ENCODE data around the gene CFAP70.
"Not testable (repeated sequence)": the region's sequence is repeated elsewhere in the genome, so short reads cannot be mapped to it uniquely, and the experiment has no call there.

The CFAP70 gene

DNA sequence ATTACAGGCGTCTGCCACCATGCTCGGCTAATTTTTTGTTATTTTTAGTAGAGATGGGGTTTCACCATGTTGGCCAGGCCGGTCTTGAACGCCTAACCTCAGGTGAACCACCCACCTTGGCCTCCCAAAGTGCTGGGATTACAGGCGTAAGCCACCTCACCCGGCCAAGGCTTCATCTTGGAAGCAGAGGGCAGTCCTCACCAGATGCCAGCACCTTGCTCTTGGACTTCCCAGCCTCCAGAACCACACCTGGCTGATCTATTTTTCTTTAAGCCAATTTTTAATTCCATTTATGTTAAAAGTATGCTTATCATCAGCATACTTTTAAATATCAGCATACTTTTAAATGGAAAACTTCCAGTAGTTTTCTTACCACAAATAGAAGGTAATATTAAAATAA lies 43.0 kb upstream of the CFAP70 start:
- TF ChIP-seq, protein P1, sequence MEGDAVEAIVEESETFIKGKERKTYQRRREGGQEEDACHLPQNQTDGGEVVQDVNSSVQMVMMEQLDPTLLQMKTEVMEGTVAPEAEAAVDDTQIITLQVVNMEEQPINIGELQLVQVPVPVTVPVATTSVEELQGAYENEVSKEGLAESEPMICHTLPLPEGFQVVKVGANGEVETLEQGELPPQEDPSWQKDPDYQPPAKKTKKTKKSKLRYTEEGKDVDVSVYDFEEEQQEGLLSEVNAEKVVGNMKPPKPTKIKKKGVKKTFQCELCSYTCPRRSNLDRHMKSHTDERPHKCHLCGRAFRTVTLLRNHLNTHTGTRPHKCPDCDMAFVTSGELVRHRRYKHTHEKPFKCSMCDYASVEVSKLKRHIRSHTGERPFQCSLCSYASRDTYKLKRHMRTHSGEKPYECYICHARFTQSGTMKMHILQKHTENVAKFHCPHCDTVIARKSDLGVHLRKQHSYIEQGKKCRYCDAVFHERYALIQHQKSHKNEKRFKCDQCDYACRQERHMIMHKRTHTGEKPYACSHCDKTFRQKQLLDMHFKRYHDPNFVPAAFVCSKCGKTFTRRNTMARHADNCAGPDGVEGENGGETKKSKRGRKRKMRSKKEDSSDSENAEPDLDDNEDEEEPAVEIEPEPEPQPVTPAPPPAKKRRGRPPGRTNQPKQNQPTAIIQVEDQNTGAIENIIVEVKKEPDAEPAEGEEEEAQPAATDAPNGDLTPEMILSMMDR (IDR thresholded peaks at IDR 0.05; ENCODE audit: insufficient read depth, low read depth, low read length, missing control alignments): no peak
- no peak overlapping the region for H3K4me3 ChIP-seq (ENCODE audit: low read length)
- no peak for DNase-seq (ENCODE audit: low read depth)

DNA sequence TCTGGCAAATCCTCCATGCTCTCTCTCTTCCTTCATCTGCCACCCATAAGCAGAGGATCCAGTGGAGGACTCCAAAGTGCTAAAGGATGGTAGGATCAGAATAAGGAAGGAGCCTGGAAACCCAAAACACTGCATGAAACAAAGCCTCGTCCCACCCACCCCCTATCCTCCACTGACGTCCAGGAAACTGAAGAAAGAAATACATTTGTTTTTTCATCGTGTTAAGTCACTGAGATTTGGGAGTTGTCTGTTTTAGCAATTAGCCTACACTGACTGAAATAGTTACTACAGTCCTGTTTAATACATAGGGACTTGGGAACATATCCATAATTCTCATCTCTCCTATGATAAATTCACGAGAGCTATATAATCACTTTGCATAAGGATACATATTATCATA lies 40.4 kb upstream of the CFAP70 start:
- no peak for DNase-seq (ENCODE audit: low read depth)
- no peak overlapping the region for H3K4me3 ChIP-seq (ENCODE audit: low read length)
- TF ChIP-seq, protein P1 (IDR thresholded peaks at IDR 0.05; ENCODE audit: insufficient read depth, low read depth, low read length, missing control alignments): no peak

DNA sequence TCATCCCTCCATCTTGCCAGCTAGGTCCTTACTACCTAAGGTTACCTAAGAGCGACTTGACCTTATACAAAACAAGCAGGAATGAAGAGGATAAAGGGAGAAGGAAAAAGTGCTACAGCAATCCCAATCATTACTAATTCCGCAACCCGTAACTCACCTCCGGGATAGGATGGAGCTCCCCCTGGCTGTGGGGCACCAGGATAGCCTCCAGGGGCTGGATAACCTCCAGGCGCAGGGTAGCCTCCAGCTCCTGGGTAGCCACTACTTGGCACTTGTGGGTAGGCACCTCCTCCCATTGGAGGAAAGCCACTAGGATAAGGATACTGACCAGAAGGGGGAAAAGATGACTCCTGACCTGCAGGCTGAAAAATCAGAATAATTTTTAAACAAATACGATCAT lies 39.4 kb upstream of the CFAP70 start:
- TF ChIP-seq, protein P1 (IDR thresholded peaks at IDR 0.05; ENCODE audit: insufficient read depth, low read depth, low read length, missing control alignments): no peak
- H3K4me3 ChIP-seq (ENCODE audit: low read length): no peak overlapping the region
- DNase-seq (ENCODE audit: low read depth): no peak

DNA sequence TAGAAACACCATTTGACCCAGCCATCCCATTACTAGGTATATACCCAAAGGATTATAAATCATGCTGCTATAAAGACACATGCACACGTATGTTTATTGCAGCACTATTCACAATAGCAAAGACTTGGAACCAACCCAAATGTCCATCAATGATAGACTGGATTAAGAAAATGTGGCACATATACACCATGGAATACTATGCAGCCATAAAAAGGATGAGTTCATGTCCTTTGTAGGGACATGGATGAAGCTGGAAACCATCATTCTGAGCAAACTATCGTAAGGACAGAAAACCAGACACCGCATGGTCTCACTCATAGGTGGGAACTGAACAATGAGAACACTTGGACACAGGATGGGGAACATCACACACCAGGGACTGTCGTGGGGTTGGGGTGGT lies 35.7 kb upstream of the CFAP70 start:
- H3K4me3 ChIP-seq (ENCODE audit: low read length); DNase-seq (ENCODE audit: low read depth): not testable (repeated sequence)

DNA sequence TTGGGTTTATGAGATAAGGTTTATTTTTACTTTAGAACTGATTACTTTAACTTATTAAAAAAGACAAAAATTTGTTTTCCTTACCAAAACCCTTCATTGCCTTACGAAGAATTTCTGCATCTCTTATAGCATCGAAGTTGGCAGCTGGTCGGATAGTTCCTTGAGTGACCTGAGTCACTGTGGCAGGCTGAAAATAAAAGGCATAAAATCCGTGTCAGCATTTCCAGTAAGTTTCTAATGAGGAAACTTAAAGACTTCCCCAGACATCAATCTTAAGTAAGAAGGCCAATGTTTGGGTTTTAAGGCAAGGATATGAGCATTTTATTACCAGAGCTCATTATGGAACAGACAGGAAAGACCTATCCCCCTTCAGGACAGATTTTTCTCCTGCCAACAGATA lies 29.6 kb upstream of the CFAP70 start:
- H3K4me3 ChIP-seq (ENCODE audit: low read length): no peak overlapping the region
- TF ChIP-seq, protein P1 (IDR thresholded peaks at IDR 0.05; ENCODE audit: insufficient read depth, low read depth, low read length, missing control alignments): no peak
- DNase-seq (ENCODE audit: low read depth): no peak

DNA sequence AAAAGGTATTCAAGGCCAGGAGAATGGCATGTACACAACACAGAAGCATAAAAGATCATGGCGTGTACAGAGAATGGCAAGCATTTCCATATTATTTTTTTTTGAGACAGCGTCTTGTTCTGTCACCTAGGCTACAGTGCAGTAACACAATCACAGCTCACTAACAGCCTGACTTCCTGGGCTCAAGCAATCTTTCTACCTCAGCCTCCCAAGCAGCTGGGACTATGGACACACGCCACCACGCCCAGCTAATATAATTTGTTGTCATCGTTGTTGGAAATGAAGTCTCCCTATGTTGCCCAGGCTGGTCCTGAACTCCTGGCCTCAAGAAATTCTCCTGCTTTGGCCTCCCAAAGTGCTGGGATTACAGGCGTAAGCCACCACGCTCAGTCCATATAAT lies 27.9 kb upstream of the CFAP70 start:
- no peak for DNase-seq (ENCODE audit: low read depth)
- TF ChIP-seq, protein P1 (IDR thresholded peaks at IDR 0.05; ENCODE audit: insufficient read depth, low read depth, low read length, missing control alignments): no peak
- no peak overlapping the region for H3K4me3 ChIP-seq (ENCODE audit: low read length)

DNA sequence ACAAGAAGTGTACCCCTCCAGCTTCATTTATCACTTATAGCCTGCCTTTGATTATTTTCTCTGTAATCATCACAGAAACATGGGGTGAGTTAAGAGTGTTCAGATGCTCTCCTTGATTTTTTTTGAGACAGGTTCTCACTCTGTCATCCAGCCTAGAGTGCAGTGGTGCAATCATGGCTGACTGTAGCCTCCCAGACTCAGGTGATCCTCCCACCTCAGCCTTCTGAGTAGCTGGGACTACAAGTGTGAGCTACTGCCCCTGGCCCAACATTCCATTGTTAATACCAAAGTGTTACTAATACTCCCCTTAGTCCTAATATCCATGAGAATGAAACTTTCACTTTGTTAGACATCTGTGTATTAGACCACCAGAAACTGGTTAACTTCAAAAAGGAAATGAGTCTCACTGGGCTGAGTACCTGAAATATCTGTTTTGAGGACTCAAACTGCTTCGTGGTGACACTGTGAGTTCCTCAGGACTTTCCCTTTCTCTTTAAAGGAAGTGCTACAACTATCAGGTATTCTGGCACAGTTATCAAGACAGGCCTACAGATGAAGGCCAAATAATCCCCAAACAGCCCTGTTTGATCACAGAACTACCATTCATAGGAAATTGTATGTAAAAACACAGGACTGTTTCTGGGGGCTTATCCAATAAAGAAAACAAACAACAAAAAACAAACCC lies 20.5 kb upstream of the CFAP70 start:
- H3K4me3 ChIP-seq (ENCODE audit: low read length): no peak overlapping the region
- DNase-seq (ENCODE audit: low read depth): no peak
- TF ChIP-seq, protein P1 (IDR thresholded peaks at IDR 0.05; ENCODE audit: insufficient read depth, low read depth, low read length, missing control alignments): no peak

Measured in epithelial cell of esophagus (primary cell).